Measurements from ENCODE around the gene VPS54. TPM values are rescaled to one million over a fixed set of nuclear protein-coding genes. Genes with fewer than 3 reads are reported as not detected.
A peak's percentile ranks its signal among the peaks of the same experiment; 100 is the strongest.

Gene VPS54
- total and polyA plus RNA-seq, 9 of the 15 experiments (the other 6 are each of a cell fraction or from before 2014, with no cell fraction given): 4.9 to 23.2 (median 13.2) TPM

DNA sequence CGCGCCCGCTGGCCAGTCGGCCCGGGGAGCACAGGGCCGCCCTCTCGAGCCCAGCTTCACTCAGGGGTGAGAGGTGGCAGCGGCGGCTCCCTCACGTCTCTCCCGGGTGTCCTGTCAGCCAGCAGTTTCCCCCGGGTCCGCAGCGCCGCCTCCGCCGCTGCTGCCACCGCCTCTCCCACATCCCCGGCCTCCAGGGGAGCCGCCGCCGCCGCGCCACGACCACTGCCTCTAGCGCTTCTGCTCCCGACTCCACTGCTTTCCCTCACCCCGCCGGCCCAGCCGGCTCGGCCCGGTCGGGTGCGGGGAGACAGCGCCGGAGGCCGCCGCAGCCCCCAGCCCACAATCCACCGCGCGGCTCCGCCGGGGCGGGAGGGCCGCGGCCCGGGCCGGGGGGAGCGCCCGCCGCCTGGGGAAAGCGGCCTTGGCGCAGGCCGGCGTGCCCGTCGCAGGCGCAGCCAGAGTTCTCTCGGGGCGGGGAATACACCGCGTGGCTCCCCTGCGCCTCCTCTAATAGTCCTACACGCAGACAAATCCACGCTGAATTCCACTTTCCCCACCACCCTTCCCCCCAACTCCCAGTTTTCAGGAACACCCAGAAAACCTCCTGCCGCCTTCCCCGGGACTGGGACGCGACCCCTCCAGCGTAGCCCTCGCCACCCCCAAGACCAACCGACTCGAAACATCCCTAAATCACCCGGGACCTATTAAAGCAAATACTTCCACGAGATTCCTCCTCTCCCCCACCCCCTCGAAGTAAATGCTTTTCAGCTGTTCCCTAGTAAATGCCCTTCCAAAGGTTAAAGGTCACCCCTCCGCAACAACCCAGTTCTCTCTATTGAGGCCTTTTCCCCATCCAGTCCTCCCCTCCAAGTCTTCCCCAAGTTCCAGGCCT is at the start of gene VPS54 (continued):
- peak; percentile 55; the same call in 1 of the 2 replicates for TF ChIP-seq NCOA6 (IDR thresholded peaks at IDR 0.05)
- peak; percentile 31 for TF ChIP-seq PHF20 (IDR thresholded peaks at IDR 0.05; ENCODE audit: partially characterized antibody)
- no peak for TF ChIP-seq ZBTB49 (CRISPR knock-in tag; IDR thresholded peaks at IDR 0.05; ENCODE audit: borderline replicate concordance)
- no peak for TF ChIP-seq CREB5 (CRISPR knock-in tag; IDR thresholded peaks at IDR 0.05)
- no peak for TF ChIP-seq TEAD4 (IDR thresholded peaks at IDR 0.05; ENCODE audit: low read length)
- TF ChIP-seq TEAD4 (CRISPR knock-in tag; IDR thresholded peaks at IDR 0.05; ENCODE audit: borderline replicate concordance): no peak
- peak; percentile 50; the same call in 1 of the 2 replicates for TF ChIP-seq TAF7 (tag; IDR thresholded peaks at IDR 0.05)
- peak; percentile 15; the same call in 1 of the 2 replicates for TF ChIP-seq SAFB (IDR thresholded peaks at IDR 0.05; ENCODE audit: borderline replicate concordance, low read depth, low read length)
- TF ChIP-seq TCF7 (IDR thresholded peaks at IDR 0.05; ENCODE audit: borderline replicate concordance): no peak
- 0 out of 2 replicates have a peak, but pooled peaks have one; percentile 45 for TF ChIP-seq ZBTB1 (CRISPR knock-in tag; IDR thresholded peaks at IDR 0.05; ENCODE audit: borderline replicate concordance, low read depth)
- peak; percentile 64; the same call in 1 of the 2 replicates for TF ChIP-seq RB1 (IDR thresholded peaks at IDR 0.05; ENCODE audit: low read depth)
- no peak for TF ChIP-seq POLR3G (IDR thresholded peaks at IDR 0.05; ENCODE audit: extremely low read depth, insufficient read length, insufficient replicate concordance)
- peak in 1 of 3 experiments; percentile 62 for TF ChIP-seq YY1 (IDR thresholded peaks at IDR 0.05; ENCODE audit: borderline replicate concordance in 1 of 3, control insufficient read depth in 1 of 3, extremely low read depth in 1 of 3, insufficient read depth in 3 of 3, insufficient read length in 1 of 3, insufficient replicate concordance in 2 of 3, low read depth in 1 of 3, low read length in 2 of 3)
- no peak for TF ChIP-seq PHTF2 (CRISPR knock-in tag; IDR thresholded peaks at IDR 0.05)
- no peak for TF ChIP-seq ZNF57 (CRISPR knock-in tag; IDR thresholded peaks at IDR 0.05)
- TF ChIP-seq, protein P1, sequence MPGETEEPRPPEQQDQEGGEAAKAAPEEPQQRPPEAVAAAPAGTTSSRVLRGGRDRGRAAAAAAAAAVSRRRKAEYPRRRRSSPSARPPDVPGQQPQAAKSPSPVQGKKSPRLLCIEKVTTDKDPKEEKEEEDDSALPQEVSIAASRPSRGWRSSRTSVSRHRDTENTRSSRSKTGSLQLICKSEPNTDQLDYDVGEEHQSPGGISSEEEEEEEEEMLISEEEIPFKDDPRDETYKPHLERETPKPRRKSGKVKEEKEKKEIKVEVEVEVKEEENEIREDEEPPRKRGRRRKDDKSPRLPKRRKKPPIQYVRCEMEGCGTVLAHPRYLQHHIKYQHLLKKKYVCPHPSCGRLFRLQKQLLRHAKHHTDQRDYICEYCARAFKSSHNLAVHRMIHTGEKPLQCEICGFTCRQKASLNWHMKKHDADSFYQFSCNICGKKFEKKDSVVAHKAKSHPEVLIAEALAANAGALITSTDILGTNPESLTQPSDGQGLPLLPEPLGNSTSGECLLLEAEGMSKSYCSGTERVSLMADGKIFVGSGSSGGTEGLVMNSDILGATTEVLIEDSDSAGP (CRISPR knock-in tag; IDR thresholded peaks at IDR 0.05): no peak
- no peak for TF ChIP-seq FOXA1 (IDR thresholded peaks at IDR 0.05; ENCODE audit: borderline replicate concordance)
- no peak for TF ChIP-seq ZNF444 (CRISPR knock-in tag; IDR thresholded peaks at IDR 0.05)
- no peak for TF ChIP-seq KLF10 (CRISPR knock-in tag; IDR thresholded peaks at IDR 0.05)
- no peak for TF ChIP-seq ZNF263 (CRISPR knock-in tag; IDR thresholded peaks at IDR 0.05; ENCODE audit: borderline replicate concordance)
- no peak for TF ChIP-seq ZNF707 (CRISPR knock-in tag; conservative IDR thresholded peaks at IDR 0.05)

Data from K562 (cell line).